ENCODE measurements around the gene RANBP10. TPM values are rescaled to one million over a fixed set of nuclear protein-coding genes. Genes with fewer than 3 reads are reported as not detected.

Gene RANBP10
- total RNA-seq (1 to 10 TPM; 7.1 to 10.0 (median 7.6) TPM), polyA plus RNA-seq (10 to 100 TPM in 1 of 3 donors, 1 to 10 TPM in 2; 4.2 to 15.5 (median 4.6) TPM)

GRCh38 chr16:67806428-67807147 is at the start of gene RANBP10, which contains the start of gene TSNAXIP1:
Gene RANBP10 (minus strand): TSS chr16:67806560. CDS start chr16:67806536, 24 bp downstream.
Gene TSNAXIP1 (plus strand): TSS chr16:67806889. CDS start chr16:67807150, 261 bp downstream.
- H3K9me3 ChIP-seq = no peaks in the 10 kb centered on the region
- H3K4me1 ChIP-seq = peaks cover 0 to 28% (median 22%) of the 10 kb centered on the region in 4 donors
- H3K27me3 ChIP-seq = no peaks in the 10 kb centered on the region
- H3K4me3 ChIP-seq = peak within 1 kb of the TSS; percentile 83 to 99 (median 96)
- H3K27ac ChIP-seq = peak within 1 kb of the TSS; percentile 80 to 92 (median 86)
- WGBS, 2 donors = 0% methylated on average over 54 of the region's 54 CpGs
- DNase-seq = peak; percentile 99
- intact Hi-C loops (cut with DNase I) = loop anchor here (2.0 to 10.0 kb wide), 4 partner anchors 40 to 282 kb away; partner anchors contain the start of genes CENPT, DDX28, DUS2 and NUTF2
- peaks cover 0 to 12% (median 0%) of the 10 kb centered on the region in 4 donors for H3K36me3 ChIP-seq
- TF ChIP-seq EP300 (IDR thresholded peaks at IDR 0.05) (no peak), CTCF (IDR thresholded peaks at IDR 0.05) (no peak), POLR2A (IDR thresholded peaks at IDR 0.05) (peak; percentile 39 to 75), POLR2AphosphoS5 (IDR thresholded peaks at IDR 0.05) (peak; percentile 79 to 92 (median 88))

GRCh38 chr16:67855789-67856188 is 49.4 kb upstream of the RANBP10 start:
- no peak for DNase-seq
- WGBS, 2 donors = 81 to 87% methylated on average over 10 of the region's 10 CpGs
- no peaks in the 10 kb centered on the region for H3K27me3 ChIP-seq
- peaks cover 0 to 39% (median 29%) of the 10 kb centered on the region in 4 donors for H3K4me1 ChIP-seq
- TF ChIP-seq EP300 (IDR thresholded peaks at IDR 0.05) = no peak
- TF ChIP-seq CTCF (IDR thresholded peaks at IDR 0.05) = no peak
- no peak for TF ChIP-seq POLR2AphosphoS5 (IDR thresholded peaks at IDR 0.05)
- TF ChIP-seq POLR2A (IDR thresholded peaks at IDR 0.05) = no peak
- intact Hi-C loops (cut with DNase I) = no loop called here
- no peak overlapping the region for H3K4me3 ChIP-seq
- no peak overlapping the region for H3K27ac ChIP-seq
- no peaks in the 10 kb centered on the region for H3K9me3 ChIP-seq
- peaks cover 0 to 6% (median 0%) of the 10 kb centered on the region in 4 donors for H3K36me3 ChIP-seq

DNA sequence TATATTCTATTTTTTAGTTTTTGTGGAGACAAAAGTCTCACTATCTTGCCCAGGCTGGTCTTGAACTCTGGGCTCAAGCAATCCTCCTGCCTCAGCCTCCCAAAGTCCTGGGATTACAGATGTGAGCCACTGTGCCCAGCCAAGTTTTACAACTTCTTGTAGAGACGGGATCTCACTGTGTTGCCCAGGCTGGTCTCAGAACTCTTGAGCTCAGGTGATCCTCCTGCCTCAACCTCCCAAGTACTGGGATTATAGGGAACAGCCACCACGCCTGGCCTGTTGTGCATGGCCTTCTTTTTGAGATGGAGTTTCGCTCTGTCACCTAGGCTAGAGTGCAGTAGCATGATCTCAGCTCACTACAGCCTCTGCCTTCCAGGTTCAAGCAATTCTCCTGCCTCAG is 47.3 kb upstream of the RANBP10 start:
- DNase-seq = no peak
- intact Hi-C loops (cut with DNase I) = no loop called here
- Histone ChIP-seq H3K27ac (no peak overlapping the region), H3K36me3 (no peaks in the 10 kb centered on the region), H3K4me1 (peaks cover 0 to 42% (median 35%) of the 10 kb centered on the region in 4 donors), H3K27me3 (no peaks in the 10 kb centered on the region), H3K4me3 (no peak overlapping the region), H3K9me3 (no peaks in the 10 kb centered on the region)
- TF ChIP-seq POLR2AphosphoS5 (IDR thresholded peaks at IDR 0.05) (no peak), POLR2A (IDR thresholded peaks at IDR 0.05) (no peak), EP300 (IDR thresholded peaks at IDR 0.05) (no peak), CTCF (IDR thresholded peaks at IDR 0.05) (no peak)
- 94 to 95% methylated on average over 3 of the region's 3 CpGs for WGBS, 2 donors

DNA sequence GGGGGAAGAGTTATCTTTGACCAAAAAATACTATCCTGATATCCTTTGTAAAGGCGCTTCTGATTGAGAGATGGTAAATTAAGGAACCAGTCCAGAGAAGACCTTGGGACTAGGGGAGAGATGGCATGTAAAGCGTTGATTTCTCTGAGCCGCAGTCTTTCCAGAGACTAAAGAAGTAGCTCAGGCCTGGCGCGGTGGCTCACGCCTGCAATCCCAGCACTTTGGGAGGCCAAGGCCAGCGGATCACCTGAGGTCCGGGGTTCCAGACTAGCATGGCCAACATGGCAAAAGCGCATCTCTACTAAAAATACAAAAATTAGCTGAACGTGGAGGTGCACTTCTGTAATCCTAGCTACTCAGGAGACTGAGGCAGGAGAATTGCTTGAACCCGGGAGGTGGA is 41.8 kb upstream of the RANBP10 start:
- DNase-seq = no peak
- Histone ChIP-seq H3K27me3 (no peaks in the 10 kb centered on the region), H3K4me3 (peak overlapping the region in 3 of 4 donors; percentile 67 to 89 (median 88)), H3K27ac (peak overlapping the region in 3 of 4 donors; percentile 96 to 99 (median 99)), H3K36me3 (no peaks in the 10 kb centered on the region), H3K9me3 (no peaks in the 10 kb centered on the region), H3K4me1 (peaks cover 0 to 57% (median 51%) of the 10 kb centered on the region in 4 donors)
- no peak for TF ChIP-seq POLR2AphosphoS5 (IDR thresholded peaks at IDR 0.05)
- TF ChIP-seq EP300 (IDR thresholded peaks at IDR 0.05) = no peak
- TF ChIP-seq POLR2A (IDR thresholded peaks at IDR 0.05) = no peak
- TF ChIP-seq CTCF (IDR thresholded peaks at IDR 0.05) = no peak
- 91% methylated on average over 11 of the region's 11 CpGs for WGBS, 2 donors
- intact Hi-C loops (cut with DNase I) = loop anchor here (5.0 to 10.0 kb wide), 2 partner anchors 323 to 621 kb away; partner anchors contain the start of genes RIPOR1 and TMEM208
